Naive thymus-derived CD4-positive, alpha-beta T cell (primary cell): ENCODE results near the gene ISG15. TPM values are rescaled to one million over a fixed set of nuclear protein-coding genes. Genes with fewer than 3 reads are reported as not detected.

Source experiments
- ATAC-seq: fragments of 150-1000 bp; cut with Tn5 transposase; 2 replicates; pipeline ENCODE4 v1.10.0; 2021; ENCODE audit warnings: mild to moderate bottlenecking, moderate library complexity
- CTCF ChIA-PET: fragments of 350-600 bp; sonication (Branson Sonifier 250); formaldehyde crosslinking; loops from one replicate; lab custom pipeline; 2021; ENCODE audit warnings: antibody characterized with exemption; lab: Charles Lee
- POLR2A ChIA-PET: fragments of 350-600 bp; sonication (Branson Sonifier 250); formaldehyde crosslinking; loops from one replicate; lab custom pipeline; 2021; ENCODE audit warnings: antibody characterized with exemption, inconsistent platforms; lab: Charles Lee
- DNase-seq, 9 donors: peaks; one replicate each; pipeline versions ENCODE4 v3.0.0 to v3.0.0-alpha.2; 2020 to 2022; ENCODE audit warnings: mixed read lengths in 1 of 9
- H3K27ac ChIP-seq: one replicate; pipeline ENCODE4 v1.7.0; 2013; ENCODE audit warnings: mild to moderate bottlenecking, low read depth, low read length, moderate library complexity
- H3K27me3 ChIP-seq, 2 donors: one replicate each; pipeline ENCODE4 v1.7.0; 2013; ENCODE audit warnings: low read length in 2 of 2, mild to moderate bottlenecking in 2 of 2, moderate library complexity in 2 of 2; ENCODE audit not compliant: control insufficient read depth in 2 of 2, insufficient read depth in 2 of 2
- H3K36me3 ChIP-seq, 3 experiments: 1 replicate in 2 of 3; 2 replicates in 1 of 3; pipeline ENCODE4 v1.7.0; 2013; ENCODE audit warnings: low read length in 3 of 3, mild to moderate bottlenecking in 3 of 3, moderate library complexity in 1 of 3; ENCODE audit not compliant: insufficient read depth in 3 of 3, control insufficient read depth in 2 of 3
- H3K4me1 ChIP-seq, 2 donors: one replicate each; pipeline ENCODE4 v1.7.0; 2013; ENCODE audit warnings: low read length in 2 of 2, mild to moderate bottlenecking in 2 of 2, moderate library complexity in 1 of 2; ENCODE audit not compliant: control insufficient read depth in 2 of 2, insufficient read depth in 2 of 2
- H3K4me3 ChIP-seq: 2 replicates; pipeline ENCODE4 v1.7.0; 2013; ENCODE audit warnings: mild to moderate bottlenecking, low read length
- H3K9me3 ChIP-seq, 3 experiments: 1 replicate in 2 of 3; 2 replicates in 1 of 3; pipeline ENCODE4 v1.7.0; 2013; ENCODE audit warnings: low read length in 3 of 3; ENCODE audit not compliant: control insufficient read depth in 2 of 3
- H3K27ac Mint-ChIP-seq, 9 donors: one replicate each; pipeline ENCODE4 v1.8.0; 2020 to 2022; ENCODE audit warnings: mixed read lengths in 9 of 9, mild to moderate bottlenecking in 8 of 9, moderate library complexity in 5 of 9, inconsistent platforms in 2 of 9
- H3K27me3 Mint-ChIP-seq, 5 donors: one replicate each; pipeline ENCODE4 v1.8.0; 2021 to 2022; ENCODE audit warnings: mixed read lengths in 5 of 5, mild to moderate bottlenecking in 1 of 5
- H3K36me3 Mint-ChIP-seq, 5 donors: one replicate each; pipeline ENCODE4 v1.8.0; 2020 to 2022; ENCODE audit warnings: mixed read lengths in 5 of 5, mild to moderate bottlenecking in 3 of 5, inconsistent platforms in 1 of 5
- H3K4me1 Mint-ChIP-seq, 7 donors: one replicate each; pipeline ENCODE4 v1.8.0; 2020 to 2022; ENCODE audit warnings: mixed read lengths in 7 of 7, mild to moderate bottlenecking in 3 of 7, inconsistent platforms in 1 of 7
- H3K4me3 Mint-ChIP-seq, 10 donors: one replicate each; pipeline ENCODE4 v1.8.0; 2020 to 2022; ENCODE audit warnings: mild to moderate bottlenecking in 10 of 10, mixed read lengths in 10 of 10, moderate library complexity in 6 of 10, inconsistent platforms in 2 of 10
- H3K9me3 Mint-ChIP-seq, 11 donors: one replicate each; pipeline ENCODE4 v1.8.0; 2020 to 2022; ENCODE audit warnings: mixed read lengths in 11 of 11, mild to moderate bottlenecking in 4 of 11, inconsistent platforms in 1 of 11, moderate library complexity in 1 of 11
- intact Hi-C, 2 donors: fragments of 100-400 bp; cut with micrococcal nuclease; formaldehyde crosslinking; loops; one replicate each; pipeline ENCODE4 v1.15.1; 2023
- polyA plus RNA-seq, 2 donors: library from polyadenylated mRNA; unstranded; fragments of 300-500 nt; fragmentation: Illumina TruSeq; gene quantifications; one replicate each; pipeline ENCODE4 v1.2.3, GENCODE V29; 2021
- total RNA-seq, 6 experiments: library from RNA in 5 of 6; stranded (reverse) in 5 of 6; gene quantifications; 1 replicate in 5 of 6; 2 replicates in 1 of 6; pipeline ENCODE4 v1.2.3 and lab custom pipeline; 2021 to 2026

ISG15 gene
- total and polyA plus RNA-seq, 7 experiments from 2014 or later, result 17.4 to 227 (median 42.6) TPM

- Mint-ChIP-seq H3K27me3 (peaks cover 2 to 40% (median 5%) of the 10 kb centered on the region in 5 donors), H3K4me1 (peaks cover 0 to 25% (median 12%) of the 10 kb centered on the region in 7 donors), H3K4me3 (peak overlapping the region in 5 of 10 donors; percentile 25 to 63 (median 39)), H3K9me3 (peaks cover 0 to 9% (median 3%) of the 10 kb centered on the region in 11 donors), H3K27ac (peak overlapping the region in 1 of 9 donors; percentile 33), H3K36me3 (peaks cover 0 to 5% (median 0%) of the 10 kb centered on the region in 5 donors)
- H3K27ac ChIP-seq, result no peak overlapping the region
- ATAC-seq (no peak), DNase-seq (peak in 2 of 9 donors; percentile 5 to 7)
- H3K27me3 ChIP-seq, result peaks cover 3 to 7% of the 10 kb centered on the region in 2 donors
- H3K4me1 ChIP-seq, result peaks cover 12 to 18% of the 10 kb centered on the region in 2 donors
- H3K4me3 ChIP-seq, result no peak overlapping the region
- ChIA-PET POLR2A (no interaction called here), CTCF (interaction anchor here (0.9 to 1.3 kb wide), 2 partner anchors 14 to 444 kb away, joined by 3 to 7 read pairs; no protein-coding TSS in a partner anchor)
- H3K9me3 ChIP-seq, result peaks cover 0 to 3% (median 0%) of the 10 kb centered on the region in 3 experiments
- intact Hi-C loops, result no loop called here
- H3K36me3 ChIP-seq, result no peaks in the 10 kb centered on the region
Observed at GRCh38 chr1:996851-997712, 16.2 kb upstream of the ISG15 start.

DNA sequence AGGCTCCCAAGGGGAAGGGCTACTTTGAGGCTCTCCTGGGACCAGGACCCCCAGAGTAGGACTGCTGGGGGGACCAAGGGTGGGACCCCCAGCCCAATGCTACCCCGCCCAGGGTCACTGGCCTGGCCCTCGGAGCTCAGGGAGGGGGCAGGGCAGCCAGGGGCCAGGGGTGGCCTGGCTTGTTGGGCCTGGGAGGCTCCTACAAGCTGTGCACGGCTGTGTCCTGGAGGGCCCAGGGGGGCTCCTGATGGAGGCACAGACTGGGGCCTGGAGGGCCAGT, 15.6 kb upstream of the ISG15 start:
- H3K27ac ChIP-seq, result no peak overlapping the region
- peak overlapping the region in 1 of 10 donors; percentile 46 for H3K4me3 Mint-ChIP-seq
- POLR2A ChIA-PET, result no interaction called here
- no peak overlapping the region for H3K4me3 ChIP-seq
- peaks cover 12 to 18% of the 10 kb centered on the region in 2 donors for H3K4me1 ChIP-seq
- intact Hi-C loops, result no loop called here
- H3K27ac Mint-ChIP-seq, result no peak overlapping the region
- H3K9me3 Mint-ChIP-seq, result peaks cover 0 to 4% (median under 1%) of the 10 kb centered on the region in 11 donors
- CTCF ChIA-PET, result interaction anchor here (0.9 to 1.3 kb wide), 2 partner anchors 15 to 444 kb away, joined by 3 to 7 read pairs; no protein-coding TSS in a partner anchor
- H3K36me3 Mint-ChIP-seq, result peaks cover 0 to 2% (median 0%) of the 10 kb centered on the region in 5 donors
- H3K36me3 ChIP-seq, result no peaks in the 10 kb centered on the region
- H3K4me1 Mint-ChIP-seq, result peaks cover 0 to 27% (median 12%) of the 10 kb centered on the region in 7 donors
- H3K27me3 Mint-ChIP-seq, result peaks cover 0 to 43% (median 5%) of the 10 kb centered on the region in 5 donors
- H3K9me3 ChIP-seq, result peaks cover 0 to 2% (median 0%) of the 10 kb centered on the region in 3 experiments
- peak in 2 of 9 donors; percentile 7 to 21 for DNase-seq
- ATAC-seq, result no peak
- H3K27me3 ChIP-seq, result peaks cover 3 to 7% of the 10 kb centered on the region in 2 donors

DNA sequence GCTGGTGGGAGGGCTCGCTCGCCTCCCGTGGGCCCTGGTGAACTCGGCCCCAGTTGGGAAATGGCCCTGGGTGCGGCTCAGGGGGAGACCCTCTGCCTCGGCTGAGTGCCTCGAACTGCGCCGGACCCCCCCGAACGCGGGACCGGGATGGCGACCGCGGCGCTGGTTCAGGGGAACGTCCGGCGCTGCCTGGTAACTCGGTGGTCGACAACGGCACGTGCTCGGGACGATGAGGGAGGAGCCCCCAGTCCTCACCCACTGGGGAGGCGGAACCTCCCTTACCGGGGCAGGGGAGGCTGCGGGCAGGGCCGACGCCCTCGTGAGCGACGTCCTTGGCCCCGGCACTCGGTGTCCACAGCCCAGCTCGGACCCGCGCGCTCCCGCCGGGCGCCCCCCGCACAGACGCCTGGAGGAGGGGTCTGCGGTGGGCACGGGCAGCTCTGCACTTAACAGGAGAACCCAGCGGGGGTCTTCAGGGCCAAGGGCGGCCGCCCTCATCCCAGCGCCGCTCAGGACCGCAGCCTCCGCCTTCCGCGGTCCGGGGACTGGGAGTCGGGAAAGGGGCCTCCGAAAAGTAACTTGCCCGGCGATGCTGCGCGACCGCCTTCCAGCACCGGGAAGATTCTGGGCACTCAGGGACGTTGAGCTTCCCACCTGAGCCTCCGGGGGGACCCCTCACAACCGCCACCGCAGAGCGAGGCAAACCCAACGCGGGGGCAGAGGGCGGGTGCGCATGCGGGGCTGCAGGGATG, 15.1 kb upstream of the ISG15 start:
- Mint-ChIP-seq H3K27ac (no peak overlapping the region), H3K27me3 (peaks cover 3 to 46% (median 10%) of the 10 kb centered on the region in 5 donors), H3K4me1 (peaks cover 0 to 27% (median 12%) of the 10 kb centered on the region in 7 donors), H3K36me3 (peaks cover 0 to 1% (median 0%) of the 10 kb centered on the region in 5 donors), H3K9me3 (no peaks in the 10 kb centered on the region), H3K4me3 (peak overlapping the region in 3 of 10 donors; percentile 26 to 79 (median 42))
- H3K9me3 ChIP-seq, result no peaks in the 10 kb centered on the region
- ATAC-seq (no peak), DNase-seq (peak in 3 of 9 donors; percentile 10 to 23 (median 18))
- intact Hi-C loops, result no loop called here
- CTCF ChIA-PET, result interaction anchor here (1.3 kb wide), 1 partner anchor 16 kb away, joined by 3 read pairs; no protein-coding TSS in a partner anchor
- peaks cover 3 to 7% of the 10 kb centered on the region in 2 donors for H3K27me3 ChIP-seq
- H3K27ac ChIP-seq, result no peak overlapping the region
- no peaks in the 10 kb centered on the region for H3K36me3 ChIP-seq
- POLR2A ChIA-PET, result no interaction called here
- H3K4me3 ChIP-seq, result no peak overlapping the region
- peaks cover 12 to 18% of the 10 kb centered on the region in 2 donors for H3K4me1 ChIP-seq

DNA sequence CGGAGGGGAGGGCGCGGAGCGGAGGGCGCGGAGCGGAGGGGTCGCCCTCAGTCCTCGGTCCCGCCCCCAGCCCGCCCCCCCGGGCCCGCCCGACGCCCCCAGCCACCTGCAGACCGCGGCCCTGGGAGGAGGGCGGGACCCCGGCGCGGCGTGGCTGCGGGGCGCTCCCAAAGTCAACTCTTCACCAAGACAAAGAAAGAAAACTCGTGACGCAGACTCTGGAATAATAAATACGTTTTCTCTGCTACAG, 14.6 kb upstream of the ISG15 start:
- DNase-seq, result peak in 3 of 9 donors; percentile 32 to 49 (median 42)
- Mint-ChIP-seq H3K27me3 (peaks cover 3 to 51% (median 12%) of the 10 kb centered on the region in 5 donors), H3K9me3 (no peaks in the 10 kb centered on the region), H3K4me1 (peaks cover 0 to 27% (median 12%) of the 10 kb centered on the region in 7 donors), H3K36me3 (peaks cover 0 to 1% (median 0%) of the 10 kb centered on the region in 5 donors), H3K27ac (no peak overlapping the region), H3K4me3 (peak overlapping the region in 4 of 10 donors; percentile 42 to 79 (median 52))
- ChIA-PET POLR2A (no interaction called here), CTCF (interaction anchor here (0.7 kb wide), 1 partner anchor 76 kb away, joined by 3 read pairs; no protein-coding TSS in a partner anchor)
- H3K4me3 ChIP-seq, result no peak overlapping the region
- H3K4me1 ChIP-seq, result peaks cover 12 to 18% of the 10 kb centered on the region in 2 donors
- no peak overlapping the region for H3K27ac ChIP-seq
- H3K9me3 ChIP-seq, result no peaks in the 10 kb centered on the region
- H3K36me3 ChIP-seq, result no peaks in the 10 kb centered on the region
- ATAC-seq, result no peak
- intact Hi-C loops, result no loop called here
- peaks cover 3 to 7% of the 10 kb centered on the region in 2 donors for H3K27me3 ChIP-seq

- DNase-seq, result peak in 4 of 9 donors; percentile 28 to 49 (median 34)
- Histone ChIP-seq H3K9me3 (no peaks in the 10 kb centered on the region), H3K27me3 (peaks cover 3 to 10% of the 10 kb centered on the region in 2 donors), H3K4me3 (peak overlapping the region; percentile 37), H3K4me1 (peaks cover 12 to 18% of the 10 kb centered on the region in 2 donors), H3K36me3 (no peaks in the 10 kb centered on the region), H3K27ac (peak overlapping the region; percentile 51)
- Mint-ChIP-seq H3K9me3 (no peaks in the 10 kb centered on the region), H3K36me3 (peaks cover 0 to 1% (median 0%) of the 10 kb centered on the region in 5 donors), H3K4me1 (peaks cover 0 to 27% (median 12%) of the 10 kb centered on the region in 7 donors), H3K27ac (no peak overlapping the region), H3K27me3 (peaks cover 3 to 51% (median 12%) of the 10 kb centered on the region in 5 donors), H3K4me3 (peak overlapping the region in 8 of 10 donors; percentile 36 to 79 (median 54))
- POLR2A ChIA-PET, result no interaction called here
- ATAC-seq, result peak; percentile 19
- intact Hi-C loops, result no loop called here
- CTCF ChIA-PET, result interaction anchor here (0.7 to 1.3 kb wide), 2 partner anchors 20 to 76 kb away, joined by 3 read pairs; partner anchors contain the start of gene AGRN
Observed at GRCh38 chr1:998995-999724, 14.1 kb upstream of the ISG15 start.
